ENCODE results near the gene A2M. TPM values are rescaled to one million over a fixed set of nuclear protein-coding genes. Genes with fewer than 3 reads are reported as not detected.

Gene A2M
- total and polyA plus RNA-seq, 2 of the 4 experiments (the other 2 are of a cell fraction) = 1.1 to 3.2 TPM

GRCh38 chr12:9123781-9124382 is 8.2 kb upstream of the A2M start:
- Histone ChIP-seq H3K4me2 (ENCODE audit: low read depth, low read length) (peak overlapping the region; percentile 83; the same call in 1 of the 2 replicates), H4K8ac (ENCODE audit: low read depth in 2 of 2, low read length in 2 of 2) (no peak overlapping the region), H3K4me3 (ENCODE audit: insufficient read depth, low read depth, low read length) (no peak overlapping the region), H2AK5ac (ENCODE audit: low read depth, low read length) (no peak overlapping the region), H3K23ac (ENCODE audit: low read depth, low read length) (no peak overlapping the region), H3K14ac (replicated peaks; ENCODE audit: low read depth, low read length) (no peak overlapping the region), H3K27me3 (ENCODE audit: control insufficient read depth, insufficient read depth, low read length) (peaks cover 3% of the 10 kb centered on the region; the same call in 1 of the 2 replicates), H4K91ac (ENCODE audit: insufficient read depth, low read depth, low read length) (no peak overlapping the region), H3K4me1 (ENCODE audit: control insufficient read depth, insufficient read depth, low read length) (peaks cover 5% of the 10 kb centered on the region; the same call in 1 of the 2 replicates), H4K5ac (ENCODE audit: low read depth, low read length) (no peak overlapping the region; the same call in 1 of the 2 replicates), H2BK5ac (ENCODE audit: low read depth, low read length, poor library complexity, severe bottlenecking) (no peak overlapping the region), H4K20me1 (ENCODE audit: insufficient read depth, low read length) (no peaks in the 10 kb centered on the region), H2BK20ac (ENCODE audit: low read depth, low read length) (no peak overlapping the region), H3K9me3 (ENCODE audit: control insufficient read depth, insufficient read depth, low read length) (peaks cover 3% of the 10 kb centered on the region; the same call in 1 of the 2 replicates), H3K4ac (ENCODE audit: low read depth, low read length) (no peak overlapping the region), H3K9me1 (ENCODE audit: insufficient read depth, low read length) (no peaks in the 10 kb centered on the region), H3K18ac (ENCODE audit: low read depth, low read length) (no peak overlapping the region; the same call in 1 of the 2 replicates), H3K9ac (ENCODE audit: low read depth, low read length) (0 out of 2 replicates have a peak overlapping the region, but pooled peaks have one; percentile 60), H3K79me1 (ENCODE audit: low read depth in 1 of 2, low read length in 2 of 2) (no peaks in the 10 kb centered on the region), H3K27ac (ENCODE audit: insufficient read depth, low read length) (peak overlapping the region; percentile 82; the same call in 1 of the 2 replicates), H2BK15ac (ENCODE audit: low read depth, low read length) (no peak overlapping the region), H3K56ac (ENCODE audit: extremely low read depth, insufficient read depth, low read length) (no peak overlapping the region), H2AFZ (replicated peaks; ENCODE audit: low read length, poor library complexity) (peak overlapping the region; percentile 43), H2AK9ac (replicated peaks; ENCODE audit: low read depth, low read length, poor library complexity) (no peak overlapping the region), H3K36me3 (ENCODE audit: control insufficient read depth, insufficient read depth, low read length) (no peaks in the 10 kb centered on the region), H2BK120ac (ENCODE audit: low read depth, low read length) (no peak overlapping the region)
- DNase-seq (no peak), ATAC-seq (ENCODE audit: low read depth) (no peak)
- dilution Hi-C loops (cut with HindIII; ENCODE audit: low sequenced_read_pairs, unreplicated experiment) = no loop called here
- in situ Hi-C loops (cut with MboI; ENCODE audit: low sequenced_read_pairs) = no loop called here
- intact Hi-C loops (cut with micrococcal nuclease) = no loop called here
- no TSS peak for BruUV-seq (replicated peaks)
- 16% methylated on average over 10 of the region's 14 CpGs; no CpG with 5 or more reads in 1 of the 2 experiments for WGBS, 2 experiments (ENCODE audit: extremely low coverage in 2 of 2, insufficient read length in 1 of 2)
- ChIA-PET CTCF (no interaction called here), POLR2A (ENCODE audit: unreplicated experiment) (no interaction called here)
- no peak for TF ChIP-seq MAFK (IDR thresholded peaks at IDR 0.05; ENCODE audit: low read depth, low read length)
- no peak for TF ChIP-seq RAD21 (IDR thresholded peaks at IDR 0.05; ENCODE audit: low read length)
- TF ChIP-seq CEBPB (IDR thresholded peaks at IDR 0.05; ENCODE audit: low read depth, low read length) = no peak
- TF ChIP-seq ELK1 (IDR thresholded peaks at IDR 0.05; ENCODE audit: borderline replicate concordance, low read depth, low read length) = no peak
